Effector CD8-positive, alpha-beta T cell (primary cell): ENCODE data around the gene COQ5.
A peak's percentile ranks its signal among the peaks of the same experiment; 100 is the strongest.
"Not testable (repeated sequence)": the region's sequence is repeated elsewhere in the genome, so short reads cannot be mapped to it uniquely, and the experiment has no call there.

Experiments used
- DNase-seq: peaks from one replicate; lab custom pipeline; 2025; lab: John Stamatoyannopoulos, UW
- total RNA-seq, 4 experiments: gene quantifications; one replicate each; lab custom pipeline; 2026; lab: John Stamatoyannopoulos, UW

COQ5 gene, protein sequence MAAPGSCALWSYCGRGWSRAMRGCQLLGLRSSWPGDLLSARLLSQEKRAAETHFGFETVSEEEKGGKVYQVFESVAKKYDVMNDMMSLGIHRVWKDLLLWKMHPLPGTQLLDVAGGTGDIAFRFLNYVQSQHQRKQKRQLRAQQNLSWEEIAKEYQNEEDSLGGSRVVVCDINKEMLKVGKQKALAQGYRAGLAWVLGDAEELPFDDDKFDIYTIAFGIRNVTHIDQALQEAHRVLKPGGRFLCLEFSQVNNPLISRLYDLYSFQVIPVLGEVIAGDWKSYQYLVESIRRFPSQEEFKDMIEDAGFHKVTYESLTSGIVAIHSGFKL
- 18.0 to 22.3 (median 21.3) reads per million in 4 experiments for total RNA-seq

GRCh38 chr12:120528861-120529525, at the start of gene COQ5:
Gene COQ5, minus strand, starts transcription at chr12:120529158. Its CDS starts 17 bp downstream, at chr12:120529141.
- peak; percentile 67 for DNase-seq

DNA sequence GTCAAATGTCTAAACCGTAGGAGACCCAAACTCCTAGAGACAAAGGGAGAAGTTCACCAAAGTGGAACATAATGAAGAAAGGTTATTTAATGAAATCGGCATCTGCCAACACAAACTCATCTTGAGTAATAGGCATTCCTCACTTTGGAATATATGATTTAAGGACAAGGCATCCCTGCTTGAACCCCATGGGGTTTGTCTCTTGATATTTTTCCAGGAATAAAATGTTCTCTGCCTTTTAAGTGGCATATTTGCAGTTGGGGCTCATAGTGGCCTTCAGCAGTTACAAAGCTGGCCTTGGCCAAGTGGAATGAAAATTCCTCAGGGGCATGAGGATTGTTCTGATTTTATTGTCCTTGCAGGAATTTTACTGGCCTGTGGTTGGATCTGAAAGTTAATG, 45.1 kb upstream of the COQ5 start:
- DNase-seq: no peak

DNA sequence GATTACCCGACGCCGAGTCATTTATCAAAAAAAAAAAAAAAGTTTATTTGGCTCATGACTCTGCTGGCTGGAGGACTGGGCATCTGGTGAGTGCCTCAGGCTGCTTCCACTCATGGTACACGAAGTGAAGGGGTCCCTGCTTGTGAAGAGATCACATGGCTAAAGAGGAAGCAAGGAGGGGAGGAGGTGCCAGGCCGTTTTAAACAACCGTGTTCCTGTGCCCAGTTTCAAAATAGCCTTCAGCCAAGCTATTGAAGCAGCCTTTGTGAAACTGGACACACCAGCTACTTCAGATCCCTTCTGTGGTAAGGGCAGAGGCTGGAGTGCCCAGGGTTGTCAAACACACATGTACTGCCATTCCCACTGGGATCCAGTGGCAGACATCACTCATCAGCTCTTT, 44.6 kb upstream of the COQ5 start:
- DNase-seq: no peak

GRCh38 chr12:120571299-120571698, 42.3 kb upstream of the COQ5 start:
- no peak for DNase-seq

GRCh38 chr12:120563495-120563894, 34.5 kb upstream of the COQ5 start:
- no peak for DNase-seq

GRCh38 chr12:120562906-120563305, 33.9 kb upstream of the COQ5 start:
- DNase-seq: no peak

DNA sequence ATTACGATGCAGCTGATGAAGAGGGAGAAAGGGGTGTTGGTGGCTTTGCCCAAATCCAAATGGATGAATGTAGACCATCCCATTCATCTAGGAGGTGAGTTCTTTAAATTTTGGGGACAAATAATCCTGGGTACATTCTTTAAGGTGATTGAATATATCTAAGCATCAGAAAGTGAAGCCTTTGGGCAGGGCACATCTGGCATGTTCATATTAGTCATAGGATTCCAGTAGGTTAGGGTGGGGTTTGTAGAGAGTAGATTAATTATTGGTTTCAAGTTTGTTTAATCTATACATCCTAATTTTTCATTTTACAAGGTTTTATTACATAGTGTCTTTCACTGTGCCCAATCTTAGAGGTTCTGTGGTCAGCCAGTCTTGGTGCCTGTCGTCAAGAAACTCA, 28.6 kb upstream of the COQ5 start:
- DNase-seq: no peak

GRCh38 chr12:120554678-120555077, 25.7 kb upstream of the COQ5 start:
- DNase-seq: no peak

DNA sequence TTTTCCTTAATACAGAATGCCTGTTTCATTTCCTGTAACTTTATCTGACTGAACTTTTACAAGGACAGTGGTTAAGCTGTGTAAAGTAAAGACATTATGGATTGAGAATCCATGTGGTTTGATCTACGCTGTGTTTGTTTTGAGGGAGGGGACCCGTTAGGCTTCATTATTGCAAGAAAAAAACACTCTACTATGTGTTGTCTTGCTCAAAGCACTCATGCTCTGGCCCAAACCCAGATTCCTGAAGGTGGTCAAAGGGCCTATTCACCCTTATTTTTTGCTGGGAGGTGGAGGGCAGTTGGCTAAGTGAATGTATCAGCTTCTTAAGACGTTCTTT, 17.1 kb upstream of the COQ5 start:
- DNase-seq: no peak

- no peak for DNase-seq
Observed at GRCh38 chr12:120544691-120545090, 15.7 kb upstream of the COQ5 start.

DNA sequence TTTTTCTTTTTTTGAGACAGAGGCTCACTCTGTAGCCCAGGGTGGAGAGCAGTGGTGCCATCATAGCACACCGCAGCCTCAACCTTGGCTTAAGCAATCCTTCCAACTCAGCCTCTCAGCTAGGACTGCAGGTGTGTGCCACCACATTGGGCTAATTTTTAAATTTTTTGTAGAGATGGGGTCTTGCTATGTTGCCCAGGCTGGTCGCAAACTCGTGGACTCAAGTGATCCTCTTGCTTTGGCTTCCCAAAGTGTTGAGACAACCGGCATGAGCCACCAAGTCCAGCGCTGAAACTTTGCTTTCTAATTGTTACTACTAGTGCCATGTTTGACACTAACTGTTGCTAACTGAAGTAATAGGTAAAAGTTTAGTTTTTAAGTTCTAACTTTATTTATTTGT, 13.2 kb upstream of the COQ5 start:
- no peak for DNase-seq

- DNase-seq: no peak
Observed at GRCh38 chr12:120540445-120540844, 11.5 kb upstream of the COQ5 start.

GRCh38 chr12:120539303-120539702, 10.3 kb upstream of the COQ5 start:
- no peak for DNase-seq

- DNase-seq: no peak
Observed at GRCh38 chr12:120538281-120539156, 9.6 kb upstream of the COQ5 start.

GRCh38 chr12:120537856-120538220, 8.9 kb upstream of the COQ5 start:
- DNase-seq: no peak

DNA sequence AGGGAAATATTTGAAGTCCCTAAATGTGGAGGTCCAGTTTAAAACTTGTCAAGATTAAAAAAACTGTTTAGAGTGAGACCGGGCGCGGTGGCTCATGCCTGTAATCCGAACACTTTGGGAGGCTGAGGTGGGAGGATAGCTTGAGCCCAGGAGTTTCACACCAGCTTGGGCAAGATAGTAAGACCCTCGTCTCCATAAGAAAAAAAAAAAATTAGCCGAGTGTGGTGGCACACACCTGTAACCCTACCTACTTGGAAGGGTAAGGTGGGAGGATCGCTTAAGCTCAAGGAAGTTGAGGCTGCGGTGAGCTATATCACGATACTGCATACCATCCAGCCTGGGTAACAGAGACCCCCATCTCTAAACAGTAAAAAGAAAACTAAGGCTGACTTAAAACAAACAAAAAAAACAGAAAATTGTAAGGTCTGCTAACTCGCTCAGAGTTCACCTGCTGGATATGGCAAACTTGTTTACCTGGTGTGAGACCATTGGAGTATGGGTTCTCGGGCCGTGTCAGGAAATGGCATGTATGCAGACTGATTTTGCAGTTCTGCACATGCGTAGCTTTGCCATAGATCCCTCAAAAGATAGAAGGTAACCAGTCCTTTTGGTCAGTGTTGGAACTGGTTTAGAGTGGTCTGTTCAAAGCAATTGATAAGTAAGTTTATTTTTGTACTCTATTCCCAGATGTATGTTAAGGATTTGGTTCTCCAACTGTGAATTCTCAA, 7.3 kb upstream of the COQ5 start:
- no peak for DNase-seq

- DNase-seq: peak; percentile 19
Observed at GRCh38 chr12:120534703-120535655, 6.0 kb upstream of the COQ5 start.

- peak; percentile 63 for DNase-seq
Observed at GRCh38 chr12:120534203-120534702, 5.3 kb upstream of the COQ5 start, which contains the start of gene RNF10. Gene RNF10, plus strand, starts transcription at chr12:120534356. Its CDS starts 456 bp downstream, at chr12:120534812.

DNA sequence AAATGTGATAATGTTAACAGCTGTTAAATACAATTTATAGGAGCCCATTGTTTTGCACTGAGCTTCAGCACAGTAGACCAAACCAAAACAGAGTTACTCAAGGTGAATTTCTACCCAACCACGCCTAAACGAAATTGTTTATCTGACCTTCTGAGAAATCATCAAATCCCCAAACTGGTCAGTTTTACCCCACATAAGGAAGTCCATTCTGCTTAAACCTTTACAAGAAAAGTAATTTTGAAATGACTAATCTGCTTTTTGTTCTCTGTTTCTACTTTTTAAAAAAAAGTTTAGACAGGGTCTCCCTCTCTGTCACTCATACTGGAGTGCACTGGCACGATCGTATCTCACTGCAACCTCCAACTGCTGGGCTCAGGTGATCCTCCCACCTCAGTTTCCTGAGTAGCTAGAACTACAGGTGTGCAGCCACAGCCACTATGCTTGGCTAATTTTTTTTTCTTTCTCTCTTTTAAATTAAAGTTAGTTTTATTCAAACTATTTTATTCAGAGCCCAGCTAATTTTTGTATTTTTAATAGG, 3.8 kb upstream of the COQ5 start:
- no peak for DNase-seq

- DNase-seq: not testable (repeated sequence)
Observed at GRCh38 chr12:120530418-120530761, 1.4 kb upstream of the COQ5 start.
